Left kidney (tissue), 2 donors: ENCODE data around the gene ASTN1. TPM values are rescaled to one million over a fixed set of nuclear protein-coding genes. Genes with fewer than 3 reads are reported as not detected.

Experiments used
- DNase-seq: peaks from one replicate; pipeline ENCODE4 v3.0.0-alpha.2; 2013
- polyA plus RNA-seq: library from polyadenylated mRNA; unstranded; fragments of 120-200 nt; gene quantifications from one replicate; pipeline ENCODE4 v1.2.1, GENCODE V29; 2013; ENCODE audit not compliant: insufficient read length

ASTN1 gene
- polyA plus RNA-seq, 1 donor, result 1.4 TPM

GRCh38 chr1:176989754-176990153 is 174.8 kb downstream of the ASTN1 start:
- DNase-seq, result no peak

DNA sequence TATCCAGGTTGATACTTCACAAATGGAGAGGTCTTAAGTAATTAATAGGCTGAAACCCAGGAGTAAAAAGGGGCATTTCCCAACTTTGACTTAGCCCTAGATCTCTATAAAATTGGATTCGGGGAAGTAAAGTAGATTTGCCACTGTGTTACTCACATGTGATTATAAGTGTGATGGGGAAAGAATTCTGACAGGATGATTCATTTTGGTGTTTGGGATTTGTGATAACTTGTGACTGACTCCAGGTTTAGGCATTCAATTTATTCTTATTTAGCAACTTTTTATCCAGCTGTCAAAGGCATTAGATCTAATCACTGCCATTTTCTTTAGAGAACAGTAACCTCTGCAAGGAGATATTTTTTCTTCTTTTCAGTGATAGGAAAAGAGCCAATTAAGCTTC is 175.5 kb downstream of the ASTN1 start:
- DNase-seq, result no peak

GRCh38 chr1:176987016-176987415 is 177.5 kb downstream of the ASTN1 start:
- no peak for DNase-seq

- no peak for DNase-seq
Measured at GRCh38 chr1:176983731-176984130, 180.8 kb downstream of the ASTN1 start.

DNA sequence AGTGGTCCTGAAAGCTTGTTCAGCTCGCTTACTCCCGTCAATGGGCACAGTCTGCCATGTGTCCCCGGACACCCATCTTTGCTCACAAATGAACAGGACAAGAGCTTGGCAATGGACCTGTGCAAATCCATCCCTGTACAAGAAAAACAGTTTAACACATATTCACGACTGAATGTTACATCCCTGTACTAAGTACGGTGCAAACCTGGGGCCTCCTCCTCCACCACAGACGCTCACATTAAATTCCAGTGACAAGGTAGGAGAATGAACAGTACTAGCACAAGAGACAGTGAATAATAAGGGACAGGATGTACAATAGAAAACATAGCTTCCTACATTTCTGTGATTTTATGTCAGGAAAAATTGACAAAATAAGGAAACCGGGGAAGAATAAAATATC is 187.7 kb downstream of the ASTN1 start:
- DNase-seq, result no peak

DNA sequence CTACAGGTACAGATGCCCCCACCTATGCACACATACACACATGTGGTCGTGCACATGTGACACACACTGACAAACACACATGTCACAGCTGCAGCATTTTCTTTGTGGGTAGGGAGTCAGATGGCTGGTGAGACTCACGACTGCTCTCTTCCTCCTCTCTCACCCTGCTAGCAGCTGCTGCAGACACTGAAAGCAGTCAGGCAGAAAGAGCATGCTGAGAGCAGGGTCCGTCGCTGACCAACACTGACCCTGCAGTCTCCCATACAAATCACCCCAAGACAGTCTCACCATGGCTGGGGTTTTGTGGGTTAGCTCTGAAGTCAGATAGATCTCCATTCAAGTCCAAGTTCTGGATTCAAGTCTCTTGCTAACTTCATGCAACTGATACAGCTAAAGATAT is 188.3 kb downstream of the ASTN1 start:
- no peak for DNase-seq

DNA sequence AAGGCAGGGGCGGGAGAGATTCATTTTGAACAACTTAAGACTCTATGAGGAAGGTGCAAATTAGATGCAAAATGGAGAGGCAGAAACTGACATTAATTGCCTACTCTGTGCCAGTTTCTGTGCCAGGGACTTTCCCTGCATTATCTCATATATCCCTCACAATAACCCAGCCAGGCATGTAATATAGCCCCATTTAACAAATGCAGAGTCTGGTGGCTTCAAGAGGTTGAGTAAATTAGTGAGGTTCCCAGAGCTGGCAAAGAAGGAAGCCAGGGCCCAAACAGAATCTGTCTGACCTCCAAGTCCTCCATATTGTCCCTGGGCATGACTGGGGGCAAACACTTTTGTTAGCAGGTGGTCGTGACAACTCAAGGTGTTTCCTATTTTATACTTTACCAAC is 199.8 kb downstream of the ASTN1 start:
- DNase-seq, result no peak

- DNase-seq, result no peak
Measured at GRCh38 chr1:176963181-176963580, 201.3 kb downstream of the ASTN1 start.

DNA sequence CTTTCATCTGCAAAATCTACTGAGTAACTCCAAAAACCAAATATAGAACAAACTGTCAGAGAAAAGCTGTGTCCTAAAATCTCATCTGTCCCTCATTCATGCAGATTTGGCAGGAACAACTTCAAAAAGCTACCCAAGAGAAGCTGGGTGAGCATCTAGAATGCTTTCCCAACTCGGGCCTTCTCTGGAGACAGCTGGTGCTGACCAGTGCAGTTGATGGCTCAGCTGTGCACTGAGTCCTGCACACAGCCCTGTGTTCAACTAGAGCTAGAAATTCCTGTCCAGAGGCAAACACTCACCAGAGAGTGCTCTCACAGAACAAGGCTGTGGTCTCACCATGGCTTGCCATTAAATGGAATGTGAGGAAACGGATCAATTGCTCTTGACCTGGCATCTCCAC is 202.8 kb downstream of the ASTN1 start:
- DNase-seq, result no peak

- DNase-seq, result no peak
Measured at GRCh38 chr1:176959191-176959820, 205.2 kb downstream of the ASTN1 start.

DNA sequence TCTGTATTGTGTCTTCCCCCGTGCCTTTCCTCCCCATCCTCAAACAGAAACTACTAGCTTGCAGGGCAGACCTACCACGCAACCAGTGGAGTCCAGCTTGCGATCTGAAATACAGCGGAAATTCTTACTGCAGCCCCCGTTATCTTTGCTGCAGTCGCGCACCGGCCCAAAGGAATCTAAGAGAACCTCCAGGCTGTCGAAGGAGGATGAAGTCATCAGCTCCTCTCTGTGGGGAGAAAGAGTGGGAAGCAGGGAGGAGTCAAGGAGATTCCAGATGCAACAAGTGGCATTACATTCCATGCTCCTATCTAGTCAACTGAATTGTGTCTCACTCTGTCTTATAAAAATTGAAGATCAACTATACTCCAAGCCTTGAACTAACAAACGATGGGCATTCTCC is 206.9 kb downstream of the ASTN1 start:
- DNase-seq, result no peak

GRCh38 chr1:176954242-176954641 is 210.3 kb downstream of the ASTN1 start:
- DNase-seq, result no peak

GRCh38 chr1:176950736-176951324 is 213.7 kb downstream of the ASTN1 start:
- no peak for DNase-seq

- peak; percentile 40 for DNase-seq
Measured at GRCh38 chr1:176949033-176949662, 215.4 kb downstream of the ASTN1 start.

GRCh38 chr1:176944606-176945005 is 219.9 kb downstream of the ASTN1 start:
- DNase-seq, result no peak

DNA sequence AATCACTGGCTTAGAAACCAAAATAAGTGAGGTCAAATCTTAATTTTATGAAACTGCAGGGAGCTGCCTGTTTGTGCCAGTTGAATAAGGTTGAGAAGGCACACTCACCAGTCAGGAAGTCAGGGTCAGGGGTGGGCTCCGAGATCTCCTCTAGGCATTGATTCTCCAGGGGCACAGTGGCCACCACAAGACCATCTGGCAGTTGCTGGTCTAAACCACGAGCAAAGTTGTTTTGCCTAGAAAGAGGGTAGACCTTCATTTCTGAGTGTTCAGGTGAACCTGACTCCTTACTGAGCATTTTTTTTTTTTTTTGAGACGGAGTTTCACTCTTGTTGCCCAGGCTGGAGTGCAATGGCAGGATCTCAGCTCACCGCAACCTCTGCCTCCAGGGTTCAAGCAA is 220.7 kb downstream of the ASTN1 start:
- no peak for DNase-seq

- DNase-seq, result no peak
Measured at GRCh38 chr1:176942346-176942745, 222.2 kb downstream of the ASTN1 start.

GRCh38 chr1:176939993-176940392 is 224.5 kb downstream of the ASTN1 start:
- no peak for DNase-seq

GRCh38 chr1:176938375-176938774 is 226.1 kb downstream of the ASTN1 start:
- DNase-seq, result no peak

DNA sequence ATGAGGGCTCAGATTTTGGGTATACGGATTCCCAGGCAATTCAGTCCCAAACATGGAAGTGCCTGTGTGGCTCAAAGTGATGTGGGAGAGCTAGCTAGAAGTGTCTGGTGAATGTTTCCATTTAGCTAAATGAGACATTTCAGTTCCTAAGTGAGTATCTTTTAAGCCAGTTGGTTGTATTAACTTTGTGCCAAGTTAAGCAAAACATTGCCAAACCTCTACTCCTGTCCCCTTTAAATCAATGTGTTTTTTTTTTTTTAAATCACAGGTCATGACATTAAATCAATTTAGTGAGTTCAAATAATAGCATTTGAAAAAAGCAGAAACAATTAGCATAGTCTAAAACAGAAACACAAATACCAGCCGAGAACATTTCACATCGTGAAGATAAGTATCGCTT is 230.1 kb downstream of the ASTN1 start:
- DNase-seq, result no peak

GRCh38 chr1:176932114-176933104 is 232.1 kb downstream of the ASTN1 start:
- no peak for DNase-seq

GRCh38 chr1:176931526-176931925 is 233.0 kb downstream of the ASTN1 start:
- DNase-seq, result no peak
